Fibroblast of the conjunctiva (primary cell): ENCODE data around the gene PANX1.

ENCODE experiments used
- DNase-seq: peaks from one replicate; pipeline ENCODE4 v3.0.0-alpha.2; 2010; ENCODE audit warnings: low read depth

Gene PANX1

GRCh38 chr11:94185416-94186084 lies 56.9 kb downstream of the PANX1 start:
- DNase-seq: peak; percentile 16

GRCh38 chr11:94186342-94187203 lies 57.9 kb downstream of the PANX1 start:
- DNase-seq: no peak

- peak; percentile 67 for DNase-seq
Observed at GRCh38 chr11:94193288-94193687, 64.6 kb downstream of the PANX1 start.

GRCh38 chr11:94194712-94195111 lies 66.1 kb downstream of the PANX1 start:
- DNase-seq: no peak

- DNase-seq: no peak
Observed at GRCh38 chr11:94196363-94196762, 67.7 kb downstream of the PANX1 start.

DNA sequence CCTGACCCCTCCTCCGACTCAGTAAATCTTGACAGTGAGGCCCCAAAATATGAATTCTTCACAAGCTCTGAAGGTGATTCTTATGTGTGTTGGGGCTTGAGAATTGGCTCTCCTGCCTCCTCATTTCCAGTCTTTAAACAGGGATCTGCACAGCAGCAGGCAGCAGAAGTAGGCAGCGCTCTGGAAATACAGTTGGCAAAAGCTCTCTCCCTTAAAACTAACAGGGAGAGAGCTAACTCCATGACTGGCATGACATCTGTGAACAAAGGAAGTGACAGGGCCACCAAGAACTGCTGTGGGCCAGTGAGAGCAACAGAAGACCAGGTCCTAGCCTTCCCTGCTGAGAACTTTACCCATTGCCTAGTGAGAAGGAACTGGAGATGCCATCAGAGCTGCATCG lies 70.1 kb downstream of the PANX1 start:
- no peak for DNase-seq

- no peak for DNase-seq
Observed at GRCh38 chr11:94199136-94200130, 70.8 kb downstream of the PANX1 start.

DNA sequence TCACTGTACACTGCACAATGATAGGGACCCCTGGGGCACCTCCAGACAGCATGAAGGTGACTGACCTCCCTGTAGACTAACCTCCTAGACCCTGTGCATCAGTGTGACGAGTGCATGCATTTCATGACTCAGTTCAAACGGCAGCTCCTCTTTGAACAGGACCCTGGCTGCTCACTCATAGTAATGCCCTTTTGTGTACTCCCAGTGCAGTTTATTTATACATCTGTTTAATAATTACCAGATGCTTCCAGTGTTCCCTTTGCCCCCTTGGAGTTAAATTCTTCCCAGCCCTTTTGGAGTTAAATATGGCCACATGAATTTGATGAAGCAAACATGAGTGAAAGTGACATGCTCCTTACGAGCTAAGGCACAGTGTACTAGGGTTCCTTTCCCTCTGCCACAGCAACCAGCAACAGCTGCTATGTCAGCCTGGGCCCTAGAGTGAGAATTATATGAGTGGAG lies 72.4 kb downstream of the PANX1 start:
- peak; percentile 55 for DNase-seq

DNA sequence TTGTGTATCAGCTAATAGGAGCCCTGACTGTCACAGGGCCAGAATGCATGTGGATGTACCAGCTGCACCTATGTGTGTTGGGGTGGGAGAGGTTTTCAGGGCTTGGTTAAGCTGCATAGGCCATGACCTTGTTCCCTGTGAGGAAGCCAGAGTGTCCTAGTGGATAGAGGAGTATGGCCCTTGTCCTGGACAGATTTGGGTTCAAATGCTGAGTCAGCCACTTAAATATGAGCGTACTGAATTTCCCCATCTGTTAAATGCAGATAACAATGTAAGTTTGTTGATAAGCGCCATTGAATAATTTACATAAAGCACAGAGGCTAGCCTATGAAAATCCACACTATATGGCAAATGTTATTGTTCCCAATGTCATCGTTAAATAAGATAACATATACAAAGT lies 74.4 kb downstream of the PANX1 start:
- DNase-seq: no peak

- DNase-seq: no peak
Observed at GRCh38 chr11:94211261-94211830, 82.7 kb downstream of the PANX1 start.

DNA sequence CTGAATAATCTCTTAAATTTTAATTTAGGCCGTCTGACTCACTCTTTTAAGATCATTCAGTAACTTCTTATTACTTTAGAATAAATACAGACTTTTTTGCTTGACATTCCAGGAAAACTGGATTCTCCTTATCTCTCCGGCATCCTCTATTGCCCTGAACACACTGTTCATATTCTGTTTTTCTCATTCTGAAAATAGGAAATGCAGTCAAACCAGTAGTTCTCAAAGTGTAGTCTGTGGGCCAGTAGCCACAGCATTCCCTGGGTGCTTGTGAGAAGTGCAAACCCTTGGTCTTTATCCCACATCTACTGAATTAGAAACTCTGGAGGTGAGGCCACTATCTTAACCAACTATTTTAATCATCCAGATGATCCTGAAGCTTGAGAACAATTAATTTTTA lies 84.3 kb downstream of the PANX1 start:
- no peak for DNase-seq

- DNase-seq: no peak
Observed at GRCh38 chr11:94217705-94218104, 89.1 kb downstream of the PANX1 start.

GRCh38 chr11:94218372-94218771 lies 89.7 kb downstream of the PANX1 start:
- no peak for DNase-seq

DNA sequence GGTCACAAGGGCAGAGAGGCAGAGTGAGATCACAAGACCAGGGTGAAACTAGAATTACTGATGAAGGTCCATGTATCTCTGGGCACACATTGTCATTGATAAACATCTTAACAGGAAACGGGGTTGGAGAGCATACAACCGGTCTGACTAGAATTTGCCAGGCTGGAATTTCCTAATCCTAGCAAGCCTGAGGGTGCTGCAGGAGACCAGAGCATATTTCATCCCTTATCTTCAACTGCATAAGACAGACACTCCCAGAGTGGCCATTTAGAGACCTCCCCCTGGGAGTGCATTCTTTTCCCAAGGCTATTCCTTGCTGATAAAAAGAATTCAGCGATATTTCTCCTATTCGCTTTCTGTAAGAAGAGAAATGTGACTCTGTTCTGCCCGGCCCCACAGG lies 91.1 kb downstream of the PANX1 start:
- DNase-seq: no peak

DNA sequence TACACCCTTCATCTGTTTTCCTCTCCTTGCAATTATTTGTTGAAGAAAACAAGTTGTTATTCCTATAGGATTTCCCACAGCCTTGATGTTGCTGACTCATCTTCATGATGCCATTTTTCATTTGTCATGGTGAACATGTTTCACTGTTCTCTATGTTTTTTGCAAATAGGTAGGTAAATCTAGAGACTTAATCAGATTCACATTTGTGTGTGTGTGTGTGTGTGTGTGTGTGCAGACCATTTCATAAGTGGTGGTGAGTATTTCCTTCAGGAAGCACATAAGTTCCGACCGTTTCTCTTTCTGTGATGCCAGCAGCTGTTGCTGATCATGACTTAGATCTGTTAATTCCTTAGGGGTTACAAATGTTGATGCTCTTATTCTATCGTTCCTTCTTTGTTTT lies 95.4 kb downstream of the PANX1 start:
- DNase-seq: peak; percentile 23
